IMR-90 (cell line): ENCODE data around the gene TMEM219. TPM values are rescaled to one million over a fixed set of nuclear protein-coding genes. Genes with fewer than 3 reads are reported as not detected.

ENCODE experiments used
- ATAC-seq: fragments of 200-7000 bp; cut with Tn5 transposase; 2 replicates; pipeline ENCODE4 v1.9.1; 2020; ENCODE audit warnings: low read depth, mild to moderate bottlenecking, moderate library complexity
- BruUV-seq: library from RNA; stranded (reverse); fragments of 400-500 nt; replicated peaks from 2 replicates; lab custom pipeline; 2021; lab: Mats Ljungman, UMichigan
- CTCF ChIA-PET: fragments of 300-600 bp; formaldehyde crosslinking; extraction: SDS; loops from one replicate; lab custom pipeline; 2021; ENCODE audit warnings: antibody characterized with exemption; lab: Yijun Ruan, JAX
- POLR2A ChIA-PET: fragments of 300-600 bp; sonication (Branson Sonifier 250); formaldehyde crosslinking; loops from one replicate; lab custom pipeline; 2022; ENCODE audit warnings: antibody characterized with exemption; ENCODE audit not compliant: unreplicated experiment; lab: Charles Lee
- DNase-seq: peaks from one replicate; pipeline ENCODE4 v3.0.0; 2013
- H2AFZ ChIP-seq: replicated peaks from 2 replicates; pipeline ENCODE3; 2013; ENCODE audit warnings: low read length, mild to moderate bottlenecking; ENCODE audit not compliant: poor library complexity
- H2AK5ac ChIP-seq: 2 replicates; pipeline ENCODE4 v1.6.1; 2013; ENCODE audit warnings: low read depth, low read length, inconsistent platforms
- H2AK9ac ChIP-seq: replicated peaks from 2 replicates; pipeline ENCODE3; 2013; ENCODE audit warnings: mild to moderate bottlenecking, low read depth, low read length, moderate library complexity; ENCODE audit not compliant: poor library complexity
- H2BK120ac ChIP-seq: 2 replicates; pipeline ENCODE4 v1.6.1; 2013; ENCODE audit warnings: low read depth, low read length, inconsistent platforms
- H2BK15ac ChIP-seq: 3 replicates; pipeline ENCODE4 v1.6.1; 2013; ENCODE audit warnings: low read depth, low read length, inconsistent platforms
- H2BK20ac ChIP-seq: 2 replicates; pipeline ENCODE4 v1.6.1; 2013; ENCODE audit warnings: low read depth, mild to moderate bottlenecking, inconsistent platforms, low read length, moderate library complexity
- H2BK5ac ChIP-seq: 2 replicates; pipeline ENCODE4 v1.6.1; 2013; ENCODE audit warnings: mild to moderate bottlenecking, low read depth, low read length, inconsistent platforms; ENCODE audit not compliant: poor library complexity, severe bottlenecking
- H3K14ac ChIP-seq: replicated peaks from 2 replicates; pipeline ENCODE4 v1.6.1; 2013; ENCODE audit warnings: low read depth, low read length, inconsistent platforms
- H3K18ac ChIP-seq: 2 replicates; pipeline ENCODE4 v1.6.1; 2013; ENCODE audit warnings: low read depth, low read length, control low read depth
- H3K23ac ChIP-seq: 2 replicates; pipeline ENCODE4 v1.6.1; 2013; ENCODE audit warnings: low read depth, low read length, inconsistent platforms
- H3K27ac ChIP-seq: 2 replicates; pipeline ENCODE4 v1.5.1; 2013; ENCODE audit warnings: mild to moderate bottlenecking, control low read depth, low read length; ENCODE audit not compliant: insufficient read depth
- H3K27me3 ChIP-seq: 2 replicates; pipeline ENCODE4 v1.6.1; 2013; ENCODE audit warnings: low read length; ENCODE audit not compliant: control insufficient read depth, insufficient read depth
- H3K36me3 ChIP-seq: 2 replicates; pipeline ENCODE4 v1.6.1; 2013; ENCODE audit warnings: low read length, mixed read lengths; ENCODE audit not compliant: control insufficient read depth, insufficient read depth
- H3K4ac ChIP-seq: 2 replicates; pipeline ENCODE4 v1.6.1; 2013; ENCODE audit warnings: low read depth, low read length, inconsistent platforms
- H3K4me1 ChIP-seq: 2 replicates; pipeline ENCODE4 v1.6.1; 2013; ENCODE audit warnings: low read length, mixed read lengths; ENCODE audit not compliant: control insufficient read depth, insufficient read depth
- H3K4me2 ChIP-seq: 2 replicates; pipeline ENCODE4 v1.6.1; 2013; ENCODE audit warnings: low read depth, mild to moderate bottlenecking, control low read depth, low read length, moderate library complexity
- H3K4me3 ChIP-seq: 2 replicates; pipeline ENCODE4 v1.5.1; 2013; ENCODE audit warnings: low read depth, mild to moderate bottlenecking, control low read depth, low read length, moderate library complexity; ENCODE audit not compliant: insufficient read depth
- H3K56ac ChIP-seq: 2 replicates; pipeline ENCODE4 v1.6.1; 2013; ENCODE audit warnings: low read length, inconsistent platforms; ENCODE audit not compliant: insufficient read depth; ENCODE audit errors: extremely low read depth
- H3K79me1 ChIP-seq, 2 experiments: 2 replicates each; pipeline ENCODE4 v1.6.1; 2013; ENCODE audit warnings: low read length in 2 of 2, inconsistent platforms in 1 of 2, low read depth in 1 of 2
- H3K9ac ChIP-seq: 2 replicates; pipeline ENCODE4 v1.6.1; 2013; ENCODE audit warnings: low read depth, low read length, control low read depth
- H3K9me1 ChIP-seq: 2 replicates; pipeline ENCODE4 v1.6.1; 2013; ENCODE audit warnings: low read length, inconsistent platforms; ENCODE audit not compliant: insufficient read depth
- H3K9me3 ChIP-seq: 2 replicates; pipeline ENCODE4 v1.6.1; 2013; ENCODE audit warnings: low read length; ENCODE audit not compliant: control insufficient read depth, insufficient read depth
- H4K20me1 ChIP-seq: 2 replicates; pipeline ENCODE4 v1.6.1; 2013; ENCODE audit warnings: low read length, inconsistent platforms; ENCODE audit not compliant: insufficient read depth
- H4K5ac ChIP-seq: 2 replicates; pipeline ENCODE4 v1.6.1; 2013; ENCODE audit warnings: mild to moderate bottlenecking, low read depth, low read length, control low read depth
- H4K8ac ChIP-seq, 2 experiments: 2 replicates each; pipeline ENCODE4 v1.6.1; 2013; ENCODE audit warnings: low read depth in 2 of 2, low read length in 2 of 2, control low read depth in 1 of 2, inconsistent platforms in 1 of 2
- H4K91ac ChIP-seq: 2 replicates; pipeline ENCODE4 v1.6.1; 2013; ENCODE audit warnings: low read depth, low read length, inconsistent platforms; ENCODE audit not compliant: insufficient read depth
- CEBPB ChIP-seq: IDR thresholded peaks from 2 replicates; pipeline ENCODE4 v1.6.1; 2012; ENCODE audit warnings: low read depth, low read length, improper control_type of control experiment
- CHD1 ChIP-seq: IDR thresholded peaks from 2 replicates; pipeline ENCODE4 v1.6.1; 2012; ENCODE audit warnings: low read depth, low read length, improper control_type of control experiment
- FOS ChIP-seq: fragments of 150-350 bp; IDR thresholded peaks from 2 replicates; pipeline ENCODE4 v1.6.1; 2016; ENCODE audit warnings: low read depth, low read length
- RCOR1 ChIP-seq: IDR thresholded peaks from 2 replicates; pipeline ENCODE4 v1.6.1; 2012; ENCODE audit warnings: mild to moderate bottlenecking, low read length, improper control_type of control experiment; ENCODE audit not compliant: insufficient replicate concordance
- RFX5 ChIP-seq: IDR thresholded peaks from 2 replicates; pipeline ENCODE4 v1.8.0; 2012; ENCODE audit warnings: low read depth, mild to moderate bottlenecking, low read length, moderate library complexity
- WGBS, 2 experiments: methylation state at CpG; one replicate each; pipeline versions ENCODE4 v1.1.5 to v1.1.7; 2013; ENCODE audit warnings: missing lambda C conversion rate in 2 of 2; ENCODE audit not compliant: insufficient read length in 1 of 2; ENCODE audit errors: extremely low coverage in 2 of 2; 5-methylcytosine and 5-hydroxymethylcytosine counted together
- dilution Hi-C: fragments of 300-500 bp; cut with HindIII; formaldehyde crosslinking; loops from one replicate; pipeline ENCODE4 v1.14.3; 2018; ENCODE audit warnings: low sequenced_read_pairs; ENCODE audit not compliant: unreplicated experiment
- in situ Hi-C: fragments of 300-500 bp; cut with MboI; formaldehyde crosslinking; loops from 3 replicates; pipeline ENCODE4 v1.14.3; 2019; ENCODE audit warnings: low sequenced_read_pairs, inconsistent platforms, mixed read lengths
- intact Hi-C: fragments of 100-400 bp; cut with micrococcal nuclease; formaldehyde crosslinking; loops from 2 replicates; pipeline ENCODE4 v1.10.0; 2022
- polyA plus RNA-seq, 3 experiments: library from polyadenylated mRNA; depleted of rRNA; stranded (reverse); fragments of >200 nt; gene quantifications; 2 replicates each; pipeline ENCODE4 v1.2.3, GENCODE V29; 2012; ENCODE audit warnings: low replicate concordance in 1 of 3
- total RNA-seq: library from RNA; depleted of rRNA; stranded (reverse); fragments of >200 nt; gene quantifications from 2 replicates; pipeline ENCODE4 v1.2.3, GENCODE V29; 2012
- TF ChIP-seq, protein P1 (sequence below): fragments of 150-350 bp; IDR thresholded peaks from 2 replicates; pipeline ENCODE4 v1.6.1; 2017; ENCODE audit warnings: mild to moderate bottlenecking, antibody characterized with exemption, low read length, low read depth
- TF ChIP-seq, protein P2 (sequence below): fragments of 150-350 bp; IDR thresholded peaks from 2 replicates; pipeline ENCODE4 v1.6.1; 2016; ENCODE audit warnings: low read depth, mild to moderate bottlenecking, low read length, moderate library complexity, borderline replicate concordance
- TF ChIP-seq, protein P3 (sequence below): conservative IDR thresholded peaks from 2 replicates; pipeline ENCODE4 v1.5.1; 2012; ENCODE audit warnings: mild to moderate bottlenecking, low read depth, low read length, improper control_type of control experiment

Gene TMEM219
- total and polyA plus RNA-seq, 2 of the 4 experiments (the other 2 are of a cell fraction), result 47.0 to 95.3 TPM

DNA sequence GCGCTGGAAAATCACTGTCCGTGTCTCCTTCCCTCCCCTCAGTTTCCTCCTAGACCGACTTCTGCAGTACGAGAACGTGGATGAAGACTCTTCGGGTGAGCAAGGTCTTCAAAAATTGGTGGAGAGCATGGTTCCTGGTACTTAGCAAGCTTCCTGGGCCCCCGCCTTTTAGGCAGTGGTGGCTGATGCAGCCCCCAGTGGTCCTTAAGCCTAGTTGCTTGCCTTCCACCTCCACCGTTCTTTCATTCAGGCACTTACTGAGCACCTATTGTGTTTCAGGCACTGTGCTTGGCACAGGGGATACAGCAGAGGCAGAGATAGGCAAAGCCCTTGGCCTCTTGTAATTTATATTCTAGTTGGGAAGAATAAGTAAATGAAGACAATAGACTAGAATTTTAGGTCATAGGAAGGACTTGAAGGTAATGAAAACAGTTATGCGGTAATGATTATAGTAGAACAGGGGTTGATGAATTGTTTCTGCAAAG, 34.9 kb downstream of the TMEM219 start (continued):
- TF ChIP-seq, protein P1, sequence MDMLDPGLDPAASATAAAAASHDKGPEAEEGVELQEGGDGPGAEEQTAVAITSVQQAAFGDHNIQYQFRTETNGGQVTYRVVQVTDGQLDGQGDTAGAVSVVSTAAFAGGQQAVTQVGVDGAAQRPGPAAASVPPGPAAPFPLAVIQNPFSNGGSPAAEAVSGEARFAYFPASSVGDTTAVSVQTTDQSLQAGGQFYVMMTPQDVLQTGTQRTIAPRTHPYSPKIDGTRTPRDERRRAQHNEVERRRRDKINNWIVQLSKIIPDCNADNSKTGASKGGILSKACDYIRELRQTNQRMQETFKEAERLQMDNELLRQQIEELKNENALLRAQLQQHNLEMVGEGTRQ, result no peak

DNA sequence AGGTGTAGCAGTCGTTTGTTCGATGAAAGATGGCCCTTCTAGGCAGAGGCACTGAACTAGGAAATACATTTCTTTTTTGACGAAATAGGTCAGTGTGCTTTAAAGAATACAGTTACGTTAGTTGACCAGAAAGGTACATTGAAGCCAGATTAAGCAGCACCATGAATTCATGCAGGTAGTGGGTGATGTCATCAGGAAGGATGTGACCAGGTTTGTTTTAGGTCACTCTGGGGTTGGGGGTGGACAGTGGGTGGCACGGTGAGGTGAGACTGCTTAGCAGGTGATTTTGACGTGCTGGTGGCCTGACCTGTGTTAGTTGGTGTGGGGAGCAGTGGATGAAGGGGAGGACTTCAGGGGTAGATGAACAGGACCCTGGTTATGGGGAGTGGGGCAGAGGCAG, 37.7 kb downstream of the TMEM219 start:
- Histone ChIP-seq H3K36me3 (peaks cover 18% of the 10 kb centered on the region), H3K9me1 (peaks cover 7% of the 10 kb centered on the region; the same call in 1 of the 2 replicates), H3K18ac (no peak overlapping the region), H3K4me3 (no peak overlapping the region), H3K14ac (no peak overlapping the region), H4K5ac (no peak overlapping the region), H3K79me1 (peaks cover 16 to 40% of the 10 kb centered on the region in 2 experiments; a peak in 3 of 4 replicates), H2AK5ac (no peak overlapping the region), H2AFZ (no peak overlapping the region), H2BK20ac (no peak overlapping the region), H4K91ac (no peak overlapping the region), H3K9me3 (no peaks in the 10 kb centered on the region), H2BK5ac (no peak overlapping the region), H4K20me1 (no peaks in the 10 kb centered on the region), H2AK9ac (no peak overlapping the region), H3K27ac (no peak overlapping the region), H3K9ac (no peak overlapping the region), H3K4me1 (peaks cover 8% of the 10 kb centered on the region), H2BK120ac (no peak overlapping the region), H3K4me2 (no peak overlapping the region), H3K27me3 (no peaks in the 10 kb centered on the region), H3K4ac (no peak overlapping the region), H3K56ac (no peak overlapping the region), H2BK15ac (no peak overlapping the region), H4K8ac (no peak overlapping the region), H3K23ac (no peak overlapping the region)
- no peak for DNase-seq
- intact Hi-C loops, result loop anchor here (2.0 to 5.0 kb wide), 2 partner anchors 72 to 187 kb away; partner anchors contain the start of genes KCTD13 and PRRT2
- BruUV-seq, result no TSS peak
- 89% methylated on average over 6 of the region's 6 CpGs; no CpG with 5 or more reads in 1 of the 2 experiments for WGBS, 2 experiments
- TF ChIP-seq CEBPB (no peak), CHD1 (no peak), FOS (no peak), RFX5 (no peak), RCOR1 (no peak)
- TF ChIP-seq, protein P2, sequence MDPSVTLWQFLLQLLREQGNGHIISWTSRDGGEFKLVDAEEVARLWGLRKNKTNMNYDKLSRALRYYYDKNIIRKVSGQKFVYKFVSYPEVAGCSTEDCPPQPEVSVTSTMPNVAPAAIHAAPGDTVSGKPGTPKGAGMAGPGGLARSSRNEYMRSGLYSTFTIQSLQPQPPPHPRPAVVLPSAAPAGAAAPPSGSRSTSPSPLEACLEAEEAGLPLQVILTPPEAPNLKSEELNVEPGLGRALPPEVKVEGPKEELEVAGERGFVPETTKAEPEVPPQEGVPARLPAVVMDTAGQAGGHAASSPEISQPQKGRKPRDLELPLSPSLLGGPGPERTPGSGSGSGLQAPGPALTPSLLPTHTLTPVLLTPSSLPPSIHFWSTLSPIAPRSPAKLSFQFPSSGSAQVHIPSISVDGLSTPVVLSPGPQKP, result no peak
- TF ChIP-seq, protein P1, result no peak
- TF ChIP-seq, protein P3, sequence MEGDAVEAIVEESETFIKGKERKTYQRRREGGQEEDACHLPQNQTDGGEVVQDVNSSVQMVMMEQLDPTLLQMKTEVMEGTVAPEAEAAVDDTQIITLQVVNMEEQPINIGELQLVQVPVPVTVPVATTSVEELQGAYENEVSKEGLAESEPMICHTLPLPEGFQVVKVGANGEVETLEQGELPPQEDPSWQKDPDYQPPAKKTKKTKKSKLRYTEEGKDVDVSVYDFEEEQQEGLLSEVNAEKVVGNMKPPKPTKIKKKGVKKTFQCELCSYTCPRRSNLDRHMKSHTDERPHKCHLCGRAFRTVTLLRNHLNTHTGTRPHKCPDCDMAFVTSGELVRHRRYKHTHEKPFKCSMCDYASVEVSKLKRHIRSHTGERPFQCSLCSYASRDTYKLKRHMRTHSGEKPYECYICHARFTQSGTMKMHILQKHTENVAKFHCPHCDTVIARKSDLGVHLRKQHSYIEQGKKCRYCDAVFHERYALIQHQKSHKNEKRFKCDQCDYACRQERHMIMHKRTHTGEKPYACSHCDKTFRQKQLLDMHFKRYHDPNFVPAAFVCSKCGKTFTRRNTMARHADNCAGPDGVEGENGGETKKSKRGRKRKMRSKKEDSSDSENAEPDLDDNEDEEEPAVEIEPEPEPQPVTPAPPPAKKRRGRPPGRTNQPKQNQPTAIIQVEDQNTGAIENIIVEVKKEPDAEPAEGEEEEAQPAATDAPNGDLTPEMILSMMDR, result no peak
- POLR2A ChIA-PET, result interaction anchor here (0.6 kb wide), 1 partner anchor 9 kb away, joined by 3 read pairs; no protein-coding TSS in a partner anchor
- in situ Hi-C loops, result no loop called here
- CTCF ChIA-PET, result no interaction called here
- dilution Hi-C loops, result no loop called here
- no peak for ATAC-seq
